DMS 273 (cell line): ENCODE results near the gene THBS1.
A peak's percentile ranks its signal among the peaks of the same experiment; 100 is the strongest.

Experiments
- DNase-seq: peaks from one replicate; lab custom pipeline; 2025; ENCODE audit not compliant: unreplicated experiment; lab: John Stamatoyannopoulos, UW

THBS1 gene

DNA sequence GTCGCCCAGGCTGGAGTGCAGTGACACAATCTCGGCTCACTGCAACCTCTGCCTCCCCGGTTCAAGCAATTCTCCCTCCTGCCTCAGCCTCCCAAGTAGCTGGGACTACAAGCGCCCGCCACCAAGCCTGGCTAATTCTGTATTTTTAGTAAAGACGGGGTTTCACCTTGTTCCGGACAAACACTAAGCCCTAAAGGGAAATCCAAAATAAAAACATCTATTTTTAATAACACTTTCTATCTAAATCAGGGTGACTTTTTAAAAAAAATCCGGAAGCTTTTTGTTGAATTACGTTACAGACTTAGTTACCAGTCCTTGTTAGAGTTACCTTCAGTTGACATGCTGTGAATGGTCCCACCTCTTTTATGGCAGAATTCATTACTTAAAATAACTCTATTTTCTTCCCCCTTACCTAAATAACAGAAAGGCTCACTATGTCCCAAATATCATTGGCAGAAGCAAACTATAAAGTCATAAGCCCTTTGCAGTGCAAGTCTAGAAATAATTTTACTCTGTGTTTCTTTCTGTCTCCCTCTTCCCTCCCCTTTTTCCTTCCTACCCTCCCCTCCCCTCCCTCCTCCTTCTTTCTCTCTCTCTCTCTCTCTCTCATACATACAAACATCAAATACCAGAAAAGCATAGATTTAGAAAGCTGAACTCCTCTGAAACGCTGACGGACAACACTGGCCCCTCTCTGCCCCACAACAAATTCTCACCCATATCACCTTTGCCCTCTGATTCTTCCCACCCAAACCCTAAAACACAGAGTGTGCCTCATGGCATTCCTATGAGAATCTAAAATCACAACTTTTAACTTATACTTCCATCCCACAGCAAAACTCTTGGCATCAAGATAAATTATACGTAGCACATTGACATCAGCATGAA is 18.3 kb downstream of the THBS1 start:
- DNase-seq, result no peak

DNA sequence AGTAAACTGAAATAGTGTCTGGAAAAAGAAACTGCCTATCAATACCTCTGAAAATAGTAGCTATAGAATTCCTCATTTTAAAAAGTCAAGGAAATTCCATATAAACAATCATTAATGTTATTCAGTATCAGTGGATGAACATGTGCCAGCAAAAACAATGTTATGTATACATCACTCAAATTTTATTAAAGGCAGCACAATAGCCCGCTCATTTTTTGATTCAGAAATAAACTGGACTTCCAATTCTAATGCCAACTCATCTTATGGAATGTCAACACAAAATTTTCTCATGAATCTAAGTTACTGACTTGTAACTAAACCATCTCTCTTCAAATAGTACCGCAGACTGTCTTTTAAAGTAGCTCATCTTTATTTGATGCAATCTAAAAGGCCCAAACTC is 19.0 kb downstream of the THBS1 start:
- no peak for DNase-seq

DNA sequence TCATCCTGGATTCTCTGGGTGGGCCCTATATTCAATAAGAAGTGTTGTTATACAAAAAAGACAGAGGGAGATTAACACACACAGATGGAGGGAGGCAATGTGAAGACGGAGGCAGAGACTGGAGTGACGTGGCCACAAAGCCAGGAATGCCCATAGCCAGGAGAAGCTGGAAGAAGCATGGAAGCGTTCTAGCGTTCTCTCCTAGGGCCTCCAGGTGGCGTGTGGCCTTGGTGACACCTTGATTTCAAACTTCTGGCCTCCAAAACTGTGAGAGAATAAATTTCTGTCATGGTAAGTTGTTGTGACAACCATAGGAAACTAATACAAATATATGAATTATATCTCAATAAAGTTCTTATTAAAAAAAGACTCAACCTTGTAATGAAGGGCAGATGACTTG is 21.3 kb downstream of the THBS1 start:
- peak; percentile 1 for DNase-seq

DNA sequence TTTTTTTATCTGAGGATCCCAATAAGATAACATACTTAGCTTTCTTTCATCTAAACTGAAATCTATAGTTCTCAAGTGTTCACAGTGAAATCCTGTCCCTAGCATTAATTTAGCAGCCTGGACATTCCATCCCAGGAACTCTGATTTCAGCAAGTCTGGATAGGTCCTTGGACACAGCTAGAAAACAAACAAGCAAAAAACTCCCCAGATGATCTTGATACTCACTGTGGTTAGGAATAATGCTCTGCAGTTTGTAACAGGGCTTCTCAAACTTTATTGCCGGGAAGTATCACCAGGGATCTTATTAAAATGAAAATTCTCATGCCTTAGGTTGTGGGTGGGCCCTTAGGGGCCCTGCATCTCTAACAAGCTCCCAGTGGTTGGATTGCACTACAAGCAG is 24.3 kb downstream of the THBS1 start:
- no peak for DNase-seq

DNA sequence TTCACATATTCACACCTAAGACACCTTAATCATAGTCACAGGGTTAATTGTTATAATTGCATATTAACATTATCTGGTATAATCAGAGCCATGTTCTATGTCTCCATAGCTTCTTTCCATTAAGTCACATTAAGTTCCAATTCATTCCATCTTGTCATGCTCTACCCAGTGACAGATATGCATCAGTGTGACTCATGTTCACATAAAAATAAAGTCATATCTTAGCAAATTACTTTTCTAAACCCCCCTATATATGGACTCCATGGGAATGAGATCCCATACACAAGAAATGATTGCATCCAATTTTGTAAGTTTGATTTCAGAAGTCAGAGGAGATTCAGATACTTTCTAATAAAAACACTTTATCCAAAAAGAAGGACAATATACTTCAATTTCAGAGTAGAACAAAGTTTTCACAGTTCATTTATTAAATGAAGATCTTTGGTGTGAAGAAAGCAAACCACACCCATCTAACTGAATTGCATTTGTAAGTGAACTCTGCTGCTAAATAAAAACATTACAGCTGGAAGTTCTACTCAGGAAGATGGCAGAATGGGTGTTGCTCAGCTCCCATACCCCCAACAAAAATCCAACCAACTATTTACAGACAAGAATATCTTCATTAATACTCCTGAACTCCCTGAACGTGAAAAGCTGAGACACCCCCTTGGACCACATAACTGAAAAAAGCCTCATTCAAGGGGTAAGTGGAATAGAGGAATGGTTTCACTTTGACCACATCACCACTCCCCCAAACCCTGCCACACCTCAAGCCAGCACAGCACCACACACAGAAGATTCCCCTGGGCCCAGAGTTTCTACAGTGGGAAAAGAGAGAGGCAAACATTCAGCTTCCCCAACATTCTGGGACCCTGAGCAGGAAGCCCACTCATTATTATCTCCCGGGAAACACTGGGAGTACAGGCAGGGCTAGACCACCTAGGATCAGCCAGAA is 27.6 kb downstream of the THBS1 start:
- no peak for DNase-seq

DNA sequence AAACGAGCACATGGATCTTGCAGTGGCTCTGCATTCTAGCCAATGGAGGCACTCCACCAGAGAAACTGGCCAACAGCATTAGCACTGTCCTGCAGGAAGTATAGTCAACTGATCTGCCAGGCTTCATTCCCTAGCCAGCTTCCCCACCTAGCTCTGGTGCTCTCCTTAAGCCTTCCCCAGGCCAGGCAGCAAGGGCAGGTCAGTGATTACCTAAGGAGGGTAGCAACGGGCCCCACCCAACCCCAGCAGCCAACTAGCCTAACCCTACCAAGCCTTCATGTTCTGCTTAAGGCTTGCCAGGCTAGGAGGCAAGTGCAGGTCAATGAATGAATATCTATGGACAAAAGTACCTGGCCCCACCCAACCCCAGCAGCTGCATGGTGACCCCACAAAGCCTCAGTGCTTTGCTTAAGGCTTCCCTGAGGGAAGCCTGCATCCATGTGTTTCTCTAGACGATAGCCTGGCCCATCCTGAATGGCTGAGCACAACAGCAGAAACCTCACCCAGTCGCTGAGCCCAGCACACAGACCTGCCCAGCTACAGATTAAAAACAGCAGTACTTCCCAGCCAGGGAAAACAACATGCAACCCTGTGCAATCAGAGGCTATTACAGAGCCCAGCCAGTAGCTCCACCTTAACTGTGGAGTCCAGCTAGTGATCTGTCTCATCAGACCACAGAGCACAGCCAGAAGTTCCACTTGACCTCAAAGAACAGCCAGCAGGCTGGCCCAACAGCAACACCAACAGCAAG is 28.5 kb downstream of the THBS1 start:
- DNase-seq, result no peak

DNA sequence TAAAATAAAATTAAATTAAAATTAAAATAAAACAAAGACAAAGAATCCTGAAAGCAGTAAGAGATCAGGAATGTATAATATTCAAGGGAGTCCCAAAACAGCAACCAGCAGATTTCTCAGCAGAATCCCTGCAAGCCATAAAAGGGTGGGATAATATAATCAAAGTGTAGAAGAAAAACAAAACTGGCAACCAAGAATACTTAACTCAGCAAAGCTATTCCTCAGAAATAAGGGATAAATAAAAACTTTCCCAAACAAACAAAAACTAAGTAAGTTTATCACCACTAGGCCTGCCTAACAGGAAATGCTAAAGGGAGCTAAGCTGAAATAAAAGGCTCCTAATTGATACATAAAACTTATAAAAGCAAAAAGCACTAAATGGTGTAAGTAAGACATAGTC is 29.8 kb downstream of the THBS1 start:
- DNase-seq, result no peak

DNA sequence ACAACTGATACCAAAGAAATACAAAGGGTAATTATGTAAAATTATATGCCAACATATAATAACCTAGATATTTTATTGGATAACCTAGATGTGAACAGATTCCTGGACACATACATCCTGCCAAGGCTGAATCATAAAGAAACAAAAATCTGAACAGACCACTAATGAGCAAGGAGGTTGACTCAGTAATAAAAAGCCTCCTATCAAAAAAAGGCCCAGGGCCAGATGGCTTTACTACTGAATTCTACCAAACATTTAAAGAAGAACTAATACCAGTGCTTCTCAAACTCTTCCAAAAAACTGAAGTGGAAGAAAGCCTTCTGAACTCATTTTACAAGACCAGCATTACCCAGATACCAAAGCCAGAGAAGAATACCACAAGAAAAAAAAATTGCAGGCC is 32.4 kb downstream of the THBS1 start:
- no peak for DNase-seq

DNA sequence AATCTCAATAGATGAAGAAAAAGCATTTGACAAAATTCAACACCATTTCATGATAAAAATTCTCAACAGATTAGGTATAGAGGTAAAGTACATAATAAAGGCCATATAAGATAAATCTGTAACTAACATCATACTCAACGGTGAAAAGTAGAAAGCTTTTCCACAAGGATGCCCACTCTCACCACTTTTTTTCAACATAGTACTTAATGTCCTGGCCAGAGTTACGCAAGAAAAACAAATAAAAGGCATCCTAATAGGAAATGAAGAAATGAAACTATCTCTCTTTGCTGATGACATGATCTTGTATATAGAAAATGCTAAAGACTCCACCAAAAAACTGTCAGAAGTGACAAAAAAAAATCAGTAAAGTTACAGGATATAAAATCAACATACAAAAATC is 33.0 kb downstream of the THBS1 start:
- no peak for DNase-seq

DNA sequence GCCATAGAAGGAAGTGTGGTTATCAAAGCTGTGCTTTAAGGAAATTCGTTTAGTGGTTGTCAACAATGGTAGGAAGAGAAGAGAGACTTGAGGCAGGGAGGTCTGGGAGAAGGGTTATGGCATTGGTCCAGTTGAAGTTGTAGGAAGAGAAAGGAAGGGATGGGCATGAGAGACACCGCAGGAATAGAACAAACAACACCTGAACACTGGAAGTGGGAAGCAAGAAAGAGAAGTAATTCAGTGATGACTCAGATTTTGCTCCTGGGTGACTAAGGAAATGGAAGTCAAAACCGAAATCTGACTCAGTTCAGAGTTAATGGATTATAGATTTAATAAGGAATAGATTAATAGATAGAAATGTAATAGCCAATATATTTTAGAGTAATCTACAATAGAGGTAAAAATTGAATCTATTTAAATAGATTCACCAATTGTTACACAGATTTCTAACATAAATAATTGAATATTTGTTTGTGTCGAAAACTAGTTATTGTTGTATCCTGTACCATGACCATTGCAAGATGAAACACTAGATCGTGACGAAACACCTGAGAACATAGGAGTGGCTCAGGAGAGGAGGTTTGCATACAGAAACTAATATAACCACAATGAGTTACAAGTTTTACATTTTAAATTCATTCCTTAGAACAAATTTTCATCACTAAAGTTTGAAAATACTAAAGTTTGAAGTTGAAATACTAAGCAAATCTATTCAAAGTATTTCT is 36.0 kb downstream of the THBS1 start:
- no peak for DNase-seq

DNA sequence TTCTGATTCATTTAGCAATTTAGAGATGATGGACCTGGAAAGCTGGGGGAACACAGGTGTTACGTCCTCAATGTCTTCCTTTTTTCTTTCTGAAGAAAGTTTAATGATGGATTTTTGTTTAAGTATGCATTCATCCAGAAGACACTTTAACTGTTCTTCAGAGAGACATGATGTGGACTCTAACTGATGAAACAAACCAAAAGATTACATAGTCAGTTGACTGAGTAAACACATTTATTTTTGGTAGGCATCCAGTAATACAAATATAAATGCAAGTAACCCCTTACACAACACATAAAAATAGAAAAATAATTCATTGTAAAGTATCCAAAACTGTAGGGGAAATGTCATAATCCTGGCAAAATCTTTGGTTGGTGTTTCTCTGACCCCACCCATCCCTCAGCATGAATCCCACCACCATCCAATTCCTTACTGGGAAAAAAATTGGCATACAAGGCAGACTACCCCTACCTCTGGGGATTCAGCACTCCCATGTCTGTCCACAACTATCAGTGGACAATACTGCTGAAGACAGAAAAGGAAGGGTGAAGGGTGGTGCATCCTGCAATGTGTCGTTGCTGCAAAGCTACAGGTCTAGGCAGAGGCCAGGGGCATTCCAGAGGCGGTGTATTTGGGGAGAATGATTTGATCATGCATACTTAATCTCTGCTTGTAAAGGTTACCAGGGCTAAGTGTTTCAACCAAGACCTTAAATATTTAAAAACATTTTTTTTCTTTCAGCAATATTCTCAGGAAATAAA is 37.4 kb downstream of the THBS1 start:
- no peak for DNase-seq

DNA sequence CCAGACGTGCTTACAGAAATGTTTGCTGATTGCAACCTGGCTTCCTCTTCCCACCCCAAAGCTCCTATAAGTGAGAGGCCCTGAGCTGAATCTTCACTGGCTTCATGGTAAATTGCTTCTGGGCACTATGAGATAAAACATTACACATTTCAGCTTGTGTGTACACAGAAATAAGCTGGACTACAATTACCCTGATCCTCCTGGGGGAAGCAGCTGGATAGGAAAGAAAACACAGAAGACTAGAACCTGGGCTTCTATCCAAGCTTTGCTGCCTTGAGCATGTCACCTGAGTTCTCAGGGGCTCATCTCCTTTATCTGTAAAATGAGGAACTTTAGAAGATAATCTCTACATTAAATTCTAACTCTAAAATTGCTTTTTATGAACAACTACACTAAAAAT is 40.3 kb downstream of the THBS1 start:
- DNase-seq, result peak; percentile 72

DNA sequence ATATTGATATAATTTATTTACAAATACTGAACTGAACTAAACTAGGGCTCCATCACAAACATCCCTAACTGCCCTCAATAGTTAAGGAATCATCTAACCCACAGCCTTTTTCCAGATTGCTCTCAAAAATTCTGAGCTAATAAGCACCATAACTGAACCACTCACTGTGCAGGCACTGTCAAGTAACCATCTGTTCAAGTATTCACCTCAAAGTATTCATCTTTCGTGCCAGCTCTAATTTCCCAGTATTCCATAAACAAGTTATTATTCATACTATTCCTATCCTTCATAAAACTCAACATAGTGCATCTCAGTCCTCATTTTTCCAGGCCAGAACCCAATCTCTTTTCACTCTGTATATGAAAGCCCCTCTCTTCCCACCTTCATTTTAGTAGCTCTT is 41.1 kb downstream of the THBS1 start:
- DNase-seq, result peak; percentile 39

DNA sequence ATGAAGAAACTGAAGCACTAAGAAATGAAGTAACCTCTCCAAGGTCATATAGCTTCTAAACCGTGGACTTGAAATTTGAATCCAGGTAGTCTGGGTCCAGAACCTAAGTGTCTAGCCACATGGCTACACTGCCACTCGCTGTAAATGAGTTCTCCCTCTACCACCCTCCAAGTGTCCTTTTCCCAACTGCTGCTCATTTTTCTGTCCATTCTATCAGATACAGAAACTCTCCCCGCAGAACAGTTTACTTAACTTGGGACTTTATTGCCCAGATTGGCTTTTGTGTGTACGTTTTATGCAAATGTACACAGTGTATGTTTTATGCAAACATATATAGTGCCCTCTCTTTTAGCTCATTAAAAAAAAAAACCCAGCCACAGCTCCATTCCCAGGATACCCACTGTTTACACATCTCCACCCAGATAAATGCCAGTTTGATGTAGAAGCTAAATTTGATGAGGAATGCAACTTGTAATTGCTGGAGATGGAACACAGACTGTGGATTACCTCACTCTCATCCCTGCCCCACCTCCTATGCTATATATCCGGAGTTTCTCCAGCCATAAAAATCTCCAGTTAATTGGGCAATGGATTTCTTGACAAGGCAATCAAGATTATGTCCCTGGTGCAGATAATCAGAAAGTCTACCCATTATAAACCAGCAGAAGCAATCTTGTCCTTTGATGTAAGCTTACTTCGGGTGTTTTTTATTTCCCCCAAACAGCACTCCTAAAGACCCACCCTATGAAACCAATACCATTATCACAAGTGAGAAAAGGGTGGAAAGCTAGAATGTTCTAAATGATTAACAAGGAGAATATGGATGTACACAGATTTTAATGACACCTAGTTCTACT is 42.0 kb downstream of the THBS1 start:
- no peak for DNase-seq

DNA sequence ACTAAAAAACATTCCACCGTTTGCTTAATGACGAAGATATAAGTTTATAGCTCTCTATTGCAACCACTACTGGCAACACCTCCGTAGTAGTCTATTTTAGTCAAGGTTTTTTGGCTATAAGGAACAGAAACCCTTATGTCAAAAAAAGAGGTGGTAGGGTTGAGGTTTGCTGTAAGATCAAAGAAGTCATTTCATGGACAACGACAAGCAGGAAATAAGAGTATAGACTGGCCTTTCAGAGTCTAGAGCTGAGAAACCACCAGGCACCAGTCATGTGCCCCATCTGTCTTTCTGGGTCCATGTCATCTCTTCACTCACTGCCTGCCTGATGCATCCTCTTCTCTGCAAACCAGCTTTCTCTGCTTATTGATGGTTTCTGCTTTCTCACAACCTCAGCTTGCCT is 42.7 kb downstream of the THBS1 start:
- DNase-seq, result no peak

DNA sequence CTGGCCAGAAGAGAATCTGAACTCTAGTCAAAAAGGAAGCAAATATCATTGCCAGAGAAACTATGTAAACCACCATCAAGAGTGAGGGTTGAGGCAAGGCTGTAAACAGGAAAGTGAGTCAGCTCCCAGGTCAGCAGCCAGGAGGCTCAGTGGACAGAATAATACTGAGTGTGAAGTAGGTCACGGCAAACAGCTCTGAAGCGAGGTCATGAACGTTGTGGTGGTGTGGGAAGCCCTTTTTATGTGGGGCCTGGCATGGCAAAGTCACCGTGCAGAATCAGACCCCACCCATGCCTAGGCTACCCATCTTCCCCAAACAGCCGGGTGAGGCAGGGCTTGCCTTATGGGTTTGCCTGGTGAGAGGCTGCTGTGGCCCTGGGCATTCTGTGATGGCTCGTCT is 43.9 kb downstream of the THBS1 start:
- DNase-seq, result no peak

DNA sequence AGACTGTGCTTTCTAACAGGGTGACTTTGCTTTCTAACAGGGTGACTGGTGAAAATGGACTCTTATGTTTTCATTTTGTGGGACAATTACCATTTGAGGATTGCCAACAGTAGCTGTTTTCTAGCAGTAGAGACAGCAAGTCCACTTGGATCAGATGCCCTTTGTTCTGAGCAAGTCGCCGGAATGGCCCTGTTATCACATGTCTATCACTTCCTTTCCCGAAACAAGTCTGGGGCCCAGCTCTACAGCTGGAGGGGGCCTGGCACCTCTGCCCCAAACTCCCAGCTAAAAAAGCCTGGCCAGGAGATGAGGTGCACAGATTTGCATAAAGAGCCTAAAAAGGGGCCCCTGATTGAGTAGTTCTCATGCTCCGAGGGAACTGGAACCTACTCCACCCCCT is 44.6 kb downstream of the THBS1 start:
- DNase-seq, result no peak

DNA sequence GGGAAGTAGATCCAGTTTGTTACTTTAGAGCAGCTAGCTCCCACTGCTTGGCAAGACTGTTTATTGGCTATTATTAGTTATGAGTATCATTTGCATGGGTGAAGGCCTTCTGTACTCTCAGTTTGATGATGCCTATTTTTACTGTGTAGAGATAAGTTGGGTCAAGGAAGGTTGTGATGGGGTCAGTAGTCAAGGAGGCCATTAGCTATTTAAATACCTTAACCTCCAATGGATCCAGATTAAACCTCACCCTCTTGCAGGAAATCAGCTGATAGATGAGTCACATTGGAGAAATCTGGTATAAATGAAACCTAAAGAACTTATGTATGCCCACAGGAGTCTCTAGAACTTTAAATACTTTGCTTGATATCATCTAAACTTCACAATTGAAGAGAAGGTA is 45.0 kb downstream of the THBS1 start:
- DNase-seq, result no peak
